DMS53 (cell line): ENCODE data around the gene TELO2.

Experiments used
- DNase-seq: peaks from one replicate; lab custom pipeline; 2025; lab: John Stamatoyannopoulos, UW

TELO2 gene

DNA sequence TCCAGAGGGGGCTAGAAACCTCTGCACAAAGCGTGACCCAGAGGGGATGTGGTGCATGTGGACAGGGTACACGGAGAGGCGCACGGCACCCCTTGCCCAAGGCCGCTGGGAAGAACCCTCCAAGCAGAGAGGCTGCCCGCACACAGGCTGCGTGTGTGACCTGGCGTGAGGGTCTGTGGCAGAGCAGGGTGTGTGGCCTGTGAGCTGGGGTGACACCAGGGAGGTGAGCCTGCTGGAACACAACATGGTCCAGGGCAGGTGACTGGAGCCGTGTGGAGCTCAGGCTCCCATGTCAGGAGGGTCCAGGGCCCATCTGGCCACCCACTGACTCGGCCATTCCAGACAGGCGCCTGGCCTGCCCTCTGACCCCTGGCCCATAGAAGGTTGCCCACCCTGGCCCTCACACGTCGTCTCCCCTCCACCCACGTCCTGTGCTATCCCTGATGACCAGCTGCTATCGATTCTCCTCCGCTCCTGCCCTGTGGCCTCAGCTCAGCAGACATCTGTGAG is 25.5 kb downstream of the TELO2 start:
- DNase-seq: no peak

DNA sequence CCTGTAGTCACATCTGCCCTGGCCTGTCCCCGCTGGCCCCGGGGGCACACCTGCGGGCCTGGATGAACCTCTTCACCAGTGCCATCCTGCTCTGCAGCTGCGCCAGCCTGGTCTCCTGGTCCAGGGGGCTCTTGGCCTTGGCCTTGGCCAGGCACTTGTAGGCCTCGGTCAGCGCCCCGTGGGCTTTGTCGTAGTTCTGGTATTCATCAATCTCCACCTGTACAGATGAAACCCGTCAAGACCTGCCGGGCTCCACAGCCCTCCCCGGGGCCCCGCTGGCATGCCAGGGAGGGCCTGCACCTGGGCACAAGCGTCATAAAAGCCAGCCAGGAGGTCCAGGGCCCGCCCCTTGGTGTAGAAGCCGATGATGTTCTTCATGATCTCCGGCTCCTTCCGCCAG is 26.7 kb downstream of the TELO2 start:
- DNase-seq: no peak

DNA sequence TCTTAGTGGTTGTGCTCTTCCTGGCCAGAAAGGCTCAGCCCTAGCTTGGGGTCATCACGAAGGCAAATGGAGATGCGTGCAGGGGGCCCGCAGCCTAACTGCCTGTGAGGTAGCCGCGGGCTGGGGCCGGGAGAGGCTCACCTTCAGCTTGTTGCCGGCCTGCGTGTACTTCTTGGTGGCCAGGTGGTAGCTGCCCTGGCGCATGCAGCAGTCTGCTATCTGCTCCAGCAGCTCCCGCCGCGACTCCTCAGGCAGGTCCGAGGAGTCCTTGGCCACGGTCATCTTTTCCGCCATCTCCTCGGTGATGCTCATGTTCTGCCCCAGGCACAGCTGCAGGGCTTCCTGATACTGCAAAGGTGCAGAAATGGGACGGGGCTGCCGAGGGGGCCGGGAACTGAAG is 27.3 kb downstream of the TELO2 start:
- DNase-seq: no peak

DNA sequence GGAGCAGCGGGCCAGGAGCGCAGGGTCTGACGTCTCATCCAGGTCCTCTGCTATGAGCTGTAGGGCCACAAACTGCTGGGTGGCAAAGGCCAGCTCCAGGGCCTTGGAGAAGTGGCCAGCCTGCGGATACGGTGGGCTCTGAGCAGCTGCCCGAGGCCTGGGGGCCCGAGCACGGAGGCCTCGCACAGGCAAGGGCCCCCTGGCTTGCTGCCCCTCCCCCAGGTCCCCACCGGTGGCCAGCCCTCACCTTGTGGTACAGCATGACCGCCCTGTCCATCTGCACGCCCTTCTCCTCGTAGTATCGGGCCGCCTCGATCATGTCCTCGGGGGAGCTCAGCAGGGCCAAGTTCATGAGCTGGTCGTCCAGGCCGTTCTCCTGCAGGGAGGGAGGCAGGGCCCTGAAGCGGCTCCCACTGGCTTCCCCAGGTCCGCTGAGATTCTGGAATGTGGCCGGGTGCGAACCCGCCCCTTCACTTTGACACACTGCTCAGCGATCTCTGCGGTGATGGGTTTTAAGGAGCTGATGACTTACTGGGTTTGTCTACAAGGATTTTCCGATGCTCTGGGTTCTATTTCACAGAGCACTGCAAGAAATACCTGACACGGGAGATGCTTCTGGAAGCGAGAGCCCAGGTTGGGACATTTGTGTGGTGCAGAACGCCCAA is 30.6 kb downstream of the TELO2 start:
- DNase-seq: no peak

GRCh38 chr16:1524366-1524765 is 31.2 kb downstream of the TELO2 start:
- DNase-seq: no peak

DNA sequence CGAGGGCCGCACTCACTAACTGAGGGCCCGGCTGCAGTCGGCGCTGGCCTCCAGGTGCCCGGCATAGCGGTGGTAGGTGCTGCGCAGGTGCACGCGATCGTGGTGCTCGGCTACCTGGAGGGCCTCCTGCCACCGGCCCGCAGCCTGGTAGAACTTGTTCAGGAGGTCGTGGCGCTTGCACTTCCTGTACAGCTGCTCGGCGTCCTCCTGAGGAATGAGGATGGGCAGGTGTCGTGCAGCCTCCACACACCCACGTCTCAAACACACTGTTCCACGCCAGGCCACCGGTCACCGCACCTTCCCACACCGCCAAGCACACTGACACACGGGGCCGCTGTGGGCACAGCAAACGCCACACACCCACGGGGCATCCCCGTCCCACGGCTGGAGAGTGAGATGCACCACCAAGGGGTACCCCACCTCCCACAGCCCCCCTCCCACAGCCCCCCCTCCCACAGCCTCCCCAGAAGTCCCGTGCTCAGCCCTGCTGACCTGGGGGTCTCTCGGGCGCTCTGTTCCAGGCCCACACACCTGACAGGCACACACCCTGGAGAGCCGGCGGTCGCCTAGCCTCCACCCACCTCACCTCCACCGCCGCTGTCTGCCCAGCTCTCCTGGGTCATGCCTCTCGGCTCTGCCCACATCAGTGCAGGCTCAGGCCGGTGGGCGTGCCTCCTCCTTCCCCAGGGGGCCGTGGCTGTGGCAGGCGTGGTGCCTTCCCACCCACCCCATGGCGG is 32.9 kb downstream of the TELO2 start:
- no peak for DNase-seq

DNA sequence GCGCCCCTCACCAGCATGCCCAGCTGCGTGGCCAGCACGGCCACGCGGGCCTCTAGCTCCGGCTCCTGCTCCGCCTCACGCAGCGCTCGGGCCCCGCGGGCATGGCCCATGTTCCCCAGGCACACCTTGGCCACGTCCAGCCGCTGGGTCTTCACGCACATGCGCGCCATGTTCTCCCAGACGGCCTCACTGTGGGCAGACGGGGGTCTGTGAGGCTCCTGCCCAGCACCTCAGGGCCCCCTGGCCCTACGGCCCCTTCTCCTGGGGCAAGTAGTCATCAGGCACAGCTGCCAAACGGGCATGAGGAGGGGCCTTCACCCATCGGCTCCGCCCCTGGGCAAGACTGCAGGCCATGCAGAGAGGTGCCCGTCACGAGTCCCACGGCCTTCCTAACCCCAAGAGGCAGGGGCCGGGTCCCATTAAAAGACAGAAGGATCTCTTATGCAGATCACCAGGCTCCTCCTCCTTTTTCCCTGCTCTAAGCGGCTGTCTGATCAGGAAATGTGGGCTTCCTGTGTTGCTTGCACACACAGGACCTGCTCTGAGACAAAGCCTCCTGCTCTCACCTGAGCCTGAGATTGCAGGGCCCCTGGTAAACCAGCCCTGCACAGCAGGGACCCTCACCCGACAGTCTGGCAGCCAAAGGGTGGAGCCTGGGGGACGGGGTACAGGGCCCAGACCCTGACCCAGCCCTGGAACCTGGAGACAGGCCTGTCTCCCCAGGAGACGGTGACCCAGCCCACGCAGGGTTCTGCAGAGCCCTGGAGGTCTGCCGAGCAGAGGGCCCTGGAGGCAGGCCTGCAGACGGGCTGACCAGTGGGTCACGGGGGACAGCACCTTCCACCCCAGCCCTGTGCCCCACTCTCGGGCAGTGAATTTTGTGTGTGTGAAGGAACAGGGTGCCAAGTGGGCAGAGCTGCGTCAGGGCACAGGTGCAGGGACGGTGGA is 33.7 kb downstream of the TELO2 start:
- DNase-seq: no peak

- DNase-seq: no peak
Measured at GRCh38 chr16:1527836-1528811, 35.0 kb downstream of the TELO2 start.

DNA sequence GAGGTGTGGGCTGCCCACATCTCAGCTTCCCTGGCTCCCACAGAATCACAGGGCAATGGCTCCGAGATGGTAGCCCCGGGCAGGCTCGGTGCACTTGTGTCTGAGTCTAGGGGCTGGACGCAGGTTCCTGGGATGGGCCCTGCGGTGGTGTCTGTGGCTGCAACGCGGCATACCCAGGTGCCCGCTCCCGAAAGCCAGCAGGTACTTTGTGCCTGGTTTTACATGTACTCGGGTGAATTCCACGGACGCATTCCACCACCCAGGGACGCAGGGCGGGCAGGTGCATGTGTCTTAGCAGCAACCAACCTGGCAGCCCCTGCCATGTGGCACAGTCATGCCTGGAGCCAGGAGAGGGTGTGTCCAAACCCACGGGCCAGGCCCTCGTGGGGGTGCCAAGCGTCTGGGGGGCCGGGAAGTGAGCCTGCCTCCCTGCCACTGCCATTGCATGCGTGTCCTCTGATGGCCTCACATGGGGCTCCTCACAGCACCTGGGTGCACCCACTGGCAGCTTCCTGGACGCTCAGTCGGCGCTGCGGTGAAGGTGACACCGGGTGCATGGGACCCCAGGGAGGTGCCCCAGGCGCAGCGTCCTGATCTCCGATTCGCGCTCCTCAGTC is 35.9 kb downstream of the TELO2 start:
- DNase-seq: no peak

DNA sequence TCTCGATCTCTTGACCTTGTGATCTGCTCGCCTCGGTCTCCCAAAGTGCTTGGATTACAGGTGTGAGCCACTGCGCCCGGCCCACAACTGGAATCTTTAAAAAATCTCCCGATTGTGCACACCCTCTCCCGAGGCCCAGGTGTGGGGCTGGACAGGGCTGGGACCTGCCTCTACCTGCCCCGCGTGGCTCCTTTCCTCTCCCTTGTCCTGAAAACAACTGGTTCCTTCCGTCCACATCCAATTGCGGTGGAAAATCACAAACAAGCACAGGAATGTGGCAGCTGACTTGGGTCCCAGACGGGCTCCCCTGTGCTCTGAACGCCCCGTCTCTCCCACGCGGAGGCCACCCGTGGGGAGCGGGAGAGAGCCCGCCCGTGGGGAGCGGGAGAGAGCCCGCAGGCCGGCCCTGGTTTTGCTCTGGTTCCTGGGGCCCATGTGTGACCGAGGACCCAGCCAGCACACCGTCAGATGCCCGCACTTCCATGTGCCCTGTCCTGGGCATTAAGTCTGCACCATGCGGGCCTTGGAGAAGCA is 37.3 kb downstream of the TELO2 start:
- no peak for DNase-seq

DNA sequence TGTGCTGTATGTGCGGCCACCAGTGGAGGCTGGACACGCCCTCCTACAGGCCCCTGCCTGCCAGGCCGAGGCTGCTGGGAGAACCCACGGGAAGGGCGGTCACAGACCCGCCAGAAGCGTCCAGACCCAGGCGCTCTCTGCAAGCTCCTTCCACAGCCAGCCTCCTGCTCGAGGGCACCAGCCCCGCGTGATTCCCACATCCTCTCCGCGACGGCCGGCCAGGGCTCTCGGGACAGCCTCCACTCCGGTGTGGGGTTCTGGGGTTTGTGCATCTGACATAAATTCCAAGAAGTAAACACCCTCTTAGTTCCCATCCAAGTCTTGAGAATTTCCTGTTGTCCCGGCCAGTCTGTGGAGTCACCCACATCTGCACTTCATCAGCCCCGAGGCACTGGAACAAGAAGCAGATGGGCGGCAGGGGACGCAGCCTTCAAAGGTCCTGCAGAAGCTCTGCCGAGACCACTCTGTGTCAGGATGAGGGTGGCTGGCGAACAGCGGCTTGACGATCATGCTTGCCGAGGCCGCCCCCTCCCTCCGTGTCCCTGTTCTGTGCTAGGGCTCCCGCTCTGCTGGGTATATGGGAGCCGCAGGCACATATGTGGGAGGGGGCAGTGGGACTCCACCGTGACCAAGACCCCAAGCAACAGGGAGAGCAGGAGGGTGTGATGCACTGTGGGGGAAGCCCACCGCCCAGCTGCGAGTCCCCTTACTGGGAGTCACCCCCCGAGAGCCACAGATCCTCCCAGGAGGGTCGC is 37.9 kb downstream of the TELO2 start:
- DNase-seq: no peak

DNA sequence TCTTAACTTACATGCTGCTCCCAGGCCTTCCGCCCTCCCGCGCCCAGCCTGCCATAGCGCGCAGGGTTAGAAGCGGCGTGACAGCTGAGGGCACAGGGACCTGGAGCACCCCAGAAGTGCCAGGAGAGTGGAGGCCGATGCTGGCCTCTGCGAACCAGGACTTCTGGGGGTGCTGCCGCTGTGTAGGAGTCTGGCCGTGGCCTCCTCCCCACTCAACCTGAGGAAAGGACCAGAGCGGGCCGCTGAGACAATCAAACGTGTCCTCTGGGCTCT is 38.4 kb downstream of the TELO2 start:
- DNase-seq: no peak

- no peak for DNase-seq
Measured at GRCh38 chr16:1532081-1532760, 39.1 kb downstream of the TELO2 start.

DNA sequence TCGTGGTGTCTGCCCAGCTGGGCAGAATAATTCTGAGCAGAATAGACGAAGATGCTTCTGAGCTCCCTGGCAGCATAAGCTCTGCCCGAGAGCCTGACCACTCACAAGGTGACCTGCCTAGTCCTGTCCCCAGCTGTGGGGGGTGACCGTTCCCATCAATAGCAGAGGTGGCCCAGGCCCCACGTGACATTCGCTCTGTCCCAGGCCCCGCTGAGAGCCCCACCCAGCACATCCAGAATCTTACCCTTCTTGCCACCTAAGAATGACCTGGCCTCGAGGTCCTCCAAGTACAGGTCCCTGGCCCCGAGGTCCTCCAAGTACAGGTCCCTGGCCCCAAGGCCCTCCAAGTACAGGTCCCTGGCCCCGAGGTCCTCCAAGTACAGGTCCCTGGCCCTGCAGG is 39.6 kb downstream of the TELO2 start:
- DNase-seq: no peak

DNA sequence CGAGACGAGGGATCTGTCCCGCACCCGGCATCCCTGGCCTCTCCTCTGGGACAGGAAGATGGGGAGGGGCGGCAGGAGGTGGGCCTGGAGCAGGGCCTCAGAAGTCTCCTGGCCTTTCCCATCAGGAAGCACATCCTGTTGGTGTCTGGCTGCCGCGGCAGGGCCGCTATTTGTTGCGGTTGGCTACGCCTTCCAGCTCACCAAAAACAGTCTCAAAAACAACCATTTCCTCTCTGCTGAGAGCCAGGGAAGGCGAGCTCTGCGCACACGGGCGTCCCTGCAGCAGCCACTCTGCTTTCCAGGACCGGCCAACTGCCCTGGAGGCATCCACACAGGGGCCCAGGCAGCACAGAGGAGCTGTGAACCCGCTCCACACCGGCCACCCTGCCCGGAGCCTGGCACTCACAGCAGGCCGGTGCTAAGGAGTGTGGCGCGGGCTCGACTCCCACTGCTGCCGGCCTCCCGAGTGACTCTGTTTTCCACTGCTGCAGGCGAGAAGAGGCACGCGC is 40.3 kb downstream of the TELO2 start, which contains the start of gene TMEM204:
TSS of gene TMEM204 (plus strand) at position 224 of the 509 bp plus-strand sequence. CDS start 610 bp downstream, outside the sequence.
- no peak for DNase-seq

- no peak for DNase-seq
Measured at GRCh38 chr16:1534021-1535020, 41.2 kb downstream of the TELO2 start.

- DNase-seq: no peak
Measured at GRCh38 chr16:1535391-1536291, 42.5 kb downstream of the TELO2 start.
